ENCODE data around the gene DYRK1B. TPM values are rescaled to one million over a fixed set of nuclear protein-coding genes. Genes with fewer than 3 reads are reported as not detected.

DYRK1B gene
- total and polyA plus RNA-seq, 2 experiments from 2014 or later, result 6.5 to 8.6 TPM

GRCh38 chr19:39825093-39825463 is 8.9 kb downstream of the DYRK1B start:
- peaks cover 3% of the 10 kb centered on the region; the same call in 1 of the 2 replicates for H4K20me1 ChIP-seq (replicated peaks; ENCODE audit: insufficient read depth)
- DNase-seq (ENCODE audit: low spot score) (no peak), ATAC-seq (no peak)
- H3K4me1 Mint-ChIP-seq, result peaks cover 3% of the 10 kb centered on the region
- peaks cover 27% of the 10 kb centered on the region for H3K36me3 Mint-ChIP-seq (ENCODE audit: low read depth)
- H2AFZ ChIP-seq, result no peak overlapping the region
- H3K79me2 ChIP-seq (replicated peaks; ENCODE audit: insufficient read depth), result no peaks in the 10 kb centered on the region; the same call in 1 of the 2 replicates
- H3K36me3 ChIP-seq (ENCODE audit: insufficient read depth), result no peaks in the 10 kb centered on the region; the same call in 1 of the 2 replicates
- H3K4me3 Mint-ChIP-seq, result no peak overlapping the region
- no peaks in the 10 kb centered on the region for H3K9me2 ChIP-seq (ENCODE audit: insufficient read depth)
- H3K9me3 Mint-ChIP-seq, result no peaks in the 10 kb centered on the region
- peaks cover 6% of the 10 kb centered on the region for H3K27me3 Mint-ChIP-seq (ENCODE audit: insufficient read depth, low read depth, poor library complexity)
- H3F3A ChIP-seq (replicated peaks; ENCODE audit: low read depth), result no peaks in the 10 kb centered on the region
- no peaks in the 10 kb centered on the region for H3K27me3 ChIP-seq (ENCODE audit: insufficient read depth)
- peak overlapping the region; percentile 70 for H3K4me2 ChIP-seq
- peak overlapping the region; percentile 80 for H3K4me3 ChIP-seq
- TF ChIP-seq NANOG (IDR thresholded peaks at IDR 0.05; ENCODE audit: borderline replicate concordance) (no peak), EZH2phosphoT487 (IDR thresholded peaks at IDR 0.05; ENCODE audit: unreplicated experiment) (no peak), ZNF331 (CRISPR knock-in tag; IDR thresholded peaks at IDR 0.05; ENCODE audit: low read depth) (no peak), ZNF462 (CRISPR knock-in tag; IDR thresholded peaks at IDR 0.05) (no peak), REST (IDR thresholded peaks at IDR 0.05; ENCODE audit: unreplicated experiment) (no peak), ZNF114 (CRISPR knock-in tag; IDR thresholded peaks at IDR 0.05) (no peak), EZH2 (IDR thresholded peaks at IDR 0.05; ENCODE audit: low read depth, unreplicated experiment) (no peak), ETS1 (IDR thresholded peaks at IDR 0.05) (no peak), CTCF (conservative IDR thresholded peaks at IDR 0.05; ENCODE audit: low read depth in 2 of 2) (no peak), STAT1 (IDR thresholded peaks at IDR 0.05; ENCODE audit: unreplicated experiment) (no peak), CREB1 (CRISPR knock-in tag; IDR thresholded peaks at IDR 0.05; ENCODE audit: low read depth) (no peak), JUNB (IDR thresholded peaks at IDR 0.05; ENCODE audit: unreplicated experiment) (no peak), POLR2AphosphoS5 (IDR thresholded peaks at IDR 0.05; ENCODE audit: low read depth) (no peak)
- no peak overlapping the region for H3K27ac ChIP-seq (ENCODE audit: low read depth)
- peak overlapping the region; percentile 85 for H3K27ac Mint-ChIP-seq
- peaks cover 4% of the 10 kb centered on the region for H3K4me1 ChIP-seq (ENCODE audit: insufficient read depth)

Data from GM23338 (cell line).